ENCODE results near the gene ARL5C. TPM values are rescaled to one million over a fixed set of nuclear protein-coding genes. Genes with fewer than 3 reads are reported as not detected.

The ARL5C gene
- total RNA-seq, 1 donor from 2014 or later: 0.25 TPM

DNA sequence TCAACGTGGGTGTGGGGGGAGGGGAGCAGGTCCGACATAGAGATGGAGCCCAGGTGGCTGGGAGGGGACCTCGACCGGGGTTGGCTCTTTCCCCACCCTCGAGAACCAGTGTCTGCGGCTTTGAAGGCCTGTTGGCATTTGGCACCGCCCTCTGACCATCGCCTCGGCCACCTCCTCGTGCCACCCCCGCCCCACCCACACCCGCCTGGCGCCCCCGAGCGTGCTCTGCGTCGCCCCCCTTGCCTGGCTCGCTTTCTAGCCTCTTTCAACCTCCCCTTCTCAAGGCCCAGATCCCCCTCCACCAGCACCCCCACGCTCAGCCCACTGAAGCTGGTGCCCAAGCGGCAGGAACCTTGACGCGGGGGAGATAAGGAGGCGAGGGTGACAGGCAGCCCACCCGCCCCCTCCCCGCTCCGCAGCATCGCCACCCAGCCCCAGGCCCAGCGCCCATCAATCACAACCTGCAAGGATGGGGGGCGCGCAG is 30.9 kb upstream of the ARL5C start:
- no peaks in the 10 kb centered on the region for H3K27me3 Mint-ChIP-seq (ENCODE audit: low read depth)

DNA sequence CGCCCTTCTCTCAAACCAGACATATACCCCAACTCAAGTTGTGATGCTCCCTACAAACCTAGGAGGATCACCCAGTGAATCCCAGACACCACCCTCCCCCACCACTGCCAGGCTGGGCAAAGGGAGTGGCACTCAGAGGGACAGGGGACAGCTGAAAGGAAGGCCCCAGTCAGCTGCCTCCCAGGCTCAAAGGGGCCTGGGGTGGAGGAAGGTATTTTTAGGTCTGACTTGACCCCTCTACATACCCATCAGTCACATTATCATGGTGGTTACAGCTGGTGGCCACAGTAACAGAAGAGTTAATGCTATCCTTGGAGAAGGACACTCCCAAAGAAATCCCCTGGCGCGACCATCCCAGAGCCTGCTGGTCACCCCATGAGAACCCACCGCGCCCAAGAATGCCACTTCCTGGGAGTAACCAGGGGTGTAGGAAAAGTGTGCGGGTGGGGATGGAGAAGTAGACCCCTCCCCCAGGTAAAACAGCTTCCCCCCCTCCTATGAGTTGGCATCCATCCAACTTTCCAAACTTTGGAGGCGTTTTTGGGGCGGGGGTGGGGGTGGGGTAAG is 30.4 kb upstream of the ARL5C start:
- Mint-ChIP-seq H3K4me1 (ENCODE audit: low read depth) (peaks cover 58% of the 10 kb centered on the region), H3K27ac (ENCODE audit: unreplicated experiment) (peak overlapping the region; percentile 69), H3K36me3 (ENCODE audit: low read depth) (peaks cover 21% of the 10 kb centered on the region), H3K27me3 (ENCODE audit: low read depth) (no peaks in the 10 kb centered on the region), H3K9me3 (ENCODE audit: low read depth) (no peaks in the 10 kb centered on the region), H3K4me3 (ENCODE audit: unreplicated experiment) (peak overlapping the region; percentile 80)
- TF ChIP-seq, protein P1, sequence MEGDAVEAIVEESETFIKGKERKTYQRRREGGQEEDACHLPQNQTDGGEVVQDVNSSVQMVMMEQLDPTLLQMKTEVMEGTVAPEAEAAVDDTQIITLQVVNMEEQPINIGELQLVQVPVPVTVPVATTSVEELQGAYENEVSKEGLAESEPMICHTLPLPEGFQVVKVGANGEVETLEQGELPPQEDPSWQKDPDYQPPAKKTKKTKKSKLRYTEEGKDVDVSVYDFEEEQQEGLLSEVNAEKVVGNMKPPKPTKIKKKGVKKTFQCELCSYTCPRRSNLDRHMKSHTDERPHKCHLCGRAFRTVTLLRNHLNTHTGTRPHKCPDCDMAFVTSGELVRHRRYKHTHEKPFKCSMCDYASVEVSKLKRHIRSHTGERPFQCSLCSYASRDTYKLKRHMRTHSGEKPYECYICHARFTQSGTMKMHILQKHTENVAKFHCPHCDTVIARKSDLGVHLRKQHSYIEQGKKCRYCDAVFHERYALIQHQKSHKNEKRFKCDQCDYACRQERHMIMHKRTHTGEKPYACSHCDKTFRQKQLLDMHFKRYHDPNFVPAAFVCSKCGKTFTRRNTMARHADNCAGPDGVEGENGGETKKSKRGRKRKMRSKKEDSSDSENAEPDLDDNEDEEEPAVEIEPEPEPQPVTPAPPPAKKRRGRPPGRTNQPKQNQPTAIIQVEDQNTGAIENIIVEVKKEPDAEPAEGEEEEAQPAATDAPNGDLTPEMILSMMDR (IDR thresholded peaks at IDR 0.05): no peak
- no peak for DNase-seq (ENCODE audit: low spot score)

More for the DNA sequence above, 30.9 kb upstream of the ARL5C start:
- Mint-ChIP-seq H3K9me3 (ENCODE audit: low read depth) (no peaks in the 10 kb centered on the region), H3K27ac (ENCODE audit: unreplicated experiment) (peak overlapping the region; percentile 82), H3K4me3 (ENCODE audit: unreplicated experiment) (peak overlapping the region; percentile 80), H3K36me3 (ENCODE audit: low read depth) (peaks cover 24% of the 10 kb centered on the region), H3K4me1 (ENCODE audit: low read depth) (peaks cover 64% of the 10 kb centered on the region)
- TF ChIP-seq, protein P1 (IDR thresholded peaks at IDR 0.05): no peak
- DNase-seq (ENCODE audit: low spot score): no peak

DNA sequence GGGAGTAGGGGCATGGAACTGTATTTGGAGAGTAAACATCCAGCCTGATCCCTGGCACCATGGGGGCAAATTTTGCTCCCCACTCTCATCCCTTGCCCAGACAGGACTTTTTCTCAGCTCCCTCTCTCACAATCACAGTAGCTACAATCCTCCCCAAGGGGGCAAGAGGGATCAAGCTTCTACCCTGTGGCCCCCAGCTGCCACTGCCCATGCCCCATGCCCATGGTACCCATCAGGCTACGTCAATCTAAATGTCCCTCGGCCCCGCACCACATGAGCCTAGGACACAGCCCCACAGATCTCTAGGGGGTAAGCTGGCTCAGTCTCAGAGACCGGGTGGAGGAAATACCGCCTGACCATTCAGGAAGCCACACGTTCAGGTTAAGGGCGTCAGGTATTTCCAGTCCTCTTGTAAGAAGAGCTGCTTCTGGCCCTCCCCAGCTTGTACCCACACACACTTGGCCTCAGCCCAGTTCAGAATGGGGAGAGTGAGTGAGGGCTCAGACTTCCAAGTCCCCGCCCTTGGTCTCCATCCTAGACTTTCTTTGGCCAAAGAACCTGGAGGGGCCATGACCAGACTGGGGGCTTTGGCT is 29.7 kb upstream of the ARL5C start:
- peak overlapping the region; percentile 80 for H3K4me3 Mint-ChIP-seq (ENCODE audit: unreplicated experiment)
- TF ChIP-seq, protein P1 (IDR thresholded peaks at IDR 0.05): no peak
- no peaks in the 10 kb centered on the region for H3K9me3 Mint-ChIP-seq (ENCODE audit: low read depth)
- no peaks in the 10 kb centered on the region for H3K27me3 Mint-ChIP-seq (ENCODE audit: low read depth)
- H3K4me1 Mint-ChIP-seq (ENCODE audit: low read depth): peaks cover 52% of the 10 kb centered on the region
- peaks cover 16% of the 10 kb centered on the region for H3K36me3 Mint-ChIP-seq (ENCODE audit: low read depth)
- DNase-seq (ENCODE audit: low spot score): no peak
- peak overlapping the region; percentile 83 for H3K27ac Mint-ChIP-seq (ENCODE audit: unreplicated experiment)

GRCh38 chr17:39194985-39195524 is 29.1 kb upstream of the ARL5C start:
- Mint-ChIP-seq H3K4me3 (ENCODE audit: unreplicated experiment) (peak overlapping the region; percentile 80), H3K4me1 (ENCODE audit: low read depth) (peaks cover 48% of the 10 kb centered on the region), H3K27me3 (ENCODE audit: low read depth) (no peaks in the 10 kb centered on the region), H3K27ac (ENCODE audit: unreplicated experiment) (peak overlapping the region; percentile 83), H3K9me3 (ENCODE audit: low read depth) (no peaks in the 10 kb centered on the region), H3K36me3 (ENCODE audit: low read depth) (peaks cover 14% of the 10 kb centered on the region)
- TF ChIP-seq, protein P1 (IDR thresholded peaks at IDR 0.05): no peak
- no peak for DNase-seq (ENCODE audit: low spot score)

- peaks cover 40% of the 10 kb centered on the region for H3K4me1 Mint-ChIP-seq (ENCODE audit: low read depth)
- peak overlapping the region; percentile 62 for H3K27ac Mint-ChIP-seq (ENCODE audit: unreplicated experiment)
- H3K27me3 Mint-ChIP-seq (ENCODE audit: low read depth): no peaks in the 10 kb centered on the region
- peaks cover 14% of the 10 kb centered on the region for H3K36me3 Mint-ChIP-seq (ENCODE audit: low read depth)
- TF ChIP-seq, protein P1 (IDR thresholded peaks at IDR 0.05): peak; percentile 71
- H3K4me3 Mint-ChIP-seq (ENCODE audit: unreplicated experiment): peak overlapping the region; percentile 45
- no peaks in the 10 kb centered on the region for H3K9me3 Mint-ChIP-seq (ENCODE audit: low read depth)
- DNase-seq (ENCODE audit: low spot score): no peak
These were observed 28.4 kb upstream of the ARL5C start for GRCh38 chr17:39194089-39194984.
